NCI-H1436 (cell line): ENCODE data around the gene PHOSPHO2.

Experiments
- DNase-seq: peaks from one replicate; lab custom pipeline; 2025; lab: John Stamatoyannopoulos, UW

PHOSPHO2 gene

DNA sequence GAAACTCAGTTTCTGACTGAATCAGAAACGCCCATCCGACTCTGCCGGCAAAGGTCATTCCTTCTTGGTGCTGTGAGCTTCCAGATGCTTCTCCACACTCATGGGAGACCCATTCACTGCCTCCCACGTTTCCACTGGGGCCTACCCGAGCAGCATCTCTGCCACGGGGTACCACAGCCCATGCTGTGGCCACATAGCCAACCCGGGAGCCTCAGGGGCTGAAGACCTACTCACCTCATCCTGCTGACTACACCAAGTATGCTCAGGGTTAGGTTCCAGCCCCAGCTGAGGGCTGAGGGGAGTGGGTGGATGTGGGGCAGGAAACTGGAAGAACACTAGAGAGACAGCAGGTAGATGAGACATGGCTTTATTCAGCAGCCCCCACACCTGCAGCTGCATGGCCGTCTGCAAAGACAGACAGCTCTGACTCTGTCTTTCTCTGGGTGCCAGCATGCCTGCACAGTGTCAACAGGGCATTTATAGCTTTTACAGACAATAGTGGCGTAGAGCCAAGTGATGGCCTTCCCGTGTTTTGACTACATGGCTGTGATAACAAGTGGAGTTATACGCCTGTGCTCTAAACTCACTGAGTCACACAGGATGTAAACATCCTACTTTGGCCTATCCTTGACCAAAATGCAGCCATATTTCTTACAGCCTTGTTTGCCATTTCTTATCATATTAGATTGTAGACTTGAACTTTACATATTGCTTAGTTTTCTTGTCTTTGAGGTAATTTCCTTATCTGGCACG is 22.8 kb downstream of the PHOSPHO2 start:
- no peak for DNase-seq

DNA sequence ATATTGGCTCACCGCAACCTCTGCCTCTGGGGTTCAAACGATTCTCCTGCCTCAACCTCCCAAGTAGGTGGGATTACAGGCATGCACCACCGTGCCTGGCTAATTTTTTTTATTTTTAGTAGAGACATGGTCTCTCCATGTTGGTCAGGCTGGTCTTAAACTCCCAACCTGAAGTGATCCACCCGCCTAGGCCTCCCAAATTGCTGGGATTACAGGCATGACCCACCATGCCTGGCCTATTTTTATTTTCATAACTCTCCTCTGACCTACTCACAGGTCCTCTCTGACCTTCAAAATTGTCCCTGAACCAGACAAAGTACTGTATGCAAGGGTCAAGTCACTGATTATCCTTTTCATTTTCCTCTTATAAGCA is 23.4 kb downstream of the PHOSPHO2 start:
- no peak for DNase-seq

DNA sequence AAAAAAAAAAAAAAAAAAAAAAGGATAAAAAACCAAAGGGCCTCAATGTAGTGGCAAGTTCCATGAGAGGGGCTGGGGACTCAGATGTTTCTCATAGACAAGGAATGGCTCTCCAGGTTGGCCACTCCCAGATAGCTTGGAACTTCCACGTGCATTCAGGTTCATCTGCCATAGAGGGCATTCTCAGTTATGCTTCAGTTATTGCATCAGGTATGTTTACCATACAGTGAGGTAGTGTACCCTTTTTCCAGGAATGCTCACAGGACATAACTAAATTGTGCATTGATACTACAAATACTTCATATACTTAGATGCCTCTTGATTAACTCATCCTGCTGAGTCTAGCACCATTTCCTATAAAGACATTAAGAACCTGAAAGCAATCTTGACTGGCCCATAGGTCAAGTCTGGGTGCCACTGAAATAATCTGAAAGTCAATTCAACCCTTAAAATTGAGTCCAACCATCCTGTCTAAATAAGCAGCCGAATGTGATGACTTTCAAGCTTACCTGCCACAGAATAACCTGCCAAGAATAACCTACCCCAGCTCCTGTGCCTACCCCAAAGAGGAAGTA is 24.7 kb downstream of the PHOSPHO2 start:
- no peak for DNase-seq

DNA sequence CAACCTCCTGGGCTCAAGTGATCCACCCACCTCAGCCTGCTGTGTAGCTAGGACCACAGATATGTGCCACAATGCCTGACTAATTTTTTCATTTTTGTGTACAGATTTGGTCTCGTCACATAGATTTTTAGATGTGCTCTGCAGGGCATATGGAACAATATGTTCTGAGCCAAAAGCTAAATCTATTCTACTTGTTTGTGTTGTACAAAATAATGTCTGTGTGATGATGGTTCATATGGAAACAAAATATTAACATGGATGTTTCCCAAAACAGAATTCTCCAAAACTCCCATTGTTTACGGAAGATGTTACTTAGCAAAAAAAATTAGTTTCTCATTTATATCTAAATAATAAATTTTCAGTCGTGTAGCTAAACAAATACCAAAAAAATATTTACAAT is 26.7 kb downstream of the PHOSPHO2 start:
- no peak for DNase-seq

GRCh38 chr2:169727065-169727464 is 32.8 kb downstream of the PHOSPHO2 start:
- no peak for DNase-seq

DNA sequence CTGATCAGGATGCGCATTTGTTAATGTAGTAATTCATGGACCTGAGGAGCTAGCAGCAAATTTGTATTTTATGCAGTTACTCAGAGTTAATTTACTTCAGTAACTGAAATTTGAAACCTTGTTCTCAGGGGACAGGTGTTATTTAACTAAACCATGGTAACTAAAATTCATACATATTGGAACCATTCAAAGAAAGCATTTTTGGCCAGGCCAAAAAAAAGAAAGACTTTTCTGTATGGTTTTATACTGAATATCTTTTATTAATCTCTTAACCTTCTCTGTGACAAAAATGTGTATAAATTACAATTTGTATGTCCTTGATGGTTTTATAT is 35.0 kb downstream of the PHOSPHO2 start:
- no peak for DNase-seq

- DNase-seq: no peak
These were observed 37.8 kb downstream of the PHOSPHO2 start for GRCh38 chr2:169732075-169732474.

DNA sequence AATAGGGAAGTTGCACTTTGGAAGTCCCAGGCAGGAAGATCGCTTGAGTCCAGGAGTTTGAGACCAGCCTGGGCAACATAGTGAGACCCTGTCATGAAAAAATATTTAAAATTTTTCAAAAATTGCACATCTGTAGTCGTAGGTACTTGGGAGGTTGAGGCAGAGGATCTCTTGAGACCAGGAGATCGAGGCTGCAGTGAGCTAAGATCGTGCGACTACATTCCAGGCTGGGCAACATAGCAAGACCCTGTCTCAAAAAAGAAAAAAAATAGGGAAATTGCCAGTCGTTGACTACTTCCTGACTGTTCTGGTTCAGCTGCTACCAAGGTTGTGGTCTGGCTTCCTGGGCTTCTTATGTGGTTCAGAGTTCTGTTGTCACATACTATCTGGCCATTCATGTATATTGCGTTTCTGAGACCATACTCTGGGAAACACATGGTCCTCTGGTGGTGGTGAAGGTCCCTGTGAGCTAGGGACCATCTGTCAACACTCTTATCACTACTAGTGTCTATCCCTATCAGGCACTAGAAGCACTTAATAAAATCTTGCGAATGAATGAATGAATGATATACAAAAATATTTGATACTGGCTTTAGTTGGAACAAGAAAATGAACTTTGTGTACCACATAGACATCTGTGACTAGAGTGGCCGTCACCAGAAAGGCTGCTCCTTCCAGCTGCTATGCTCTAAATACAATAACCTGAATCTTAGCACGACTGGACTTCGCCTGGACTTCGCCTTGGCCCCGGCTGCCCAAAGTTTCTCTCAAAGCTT is 38.5 kb downstream of the PHOSPHO2 start:
- no peak for DNase-seq

DNA sequence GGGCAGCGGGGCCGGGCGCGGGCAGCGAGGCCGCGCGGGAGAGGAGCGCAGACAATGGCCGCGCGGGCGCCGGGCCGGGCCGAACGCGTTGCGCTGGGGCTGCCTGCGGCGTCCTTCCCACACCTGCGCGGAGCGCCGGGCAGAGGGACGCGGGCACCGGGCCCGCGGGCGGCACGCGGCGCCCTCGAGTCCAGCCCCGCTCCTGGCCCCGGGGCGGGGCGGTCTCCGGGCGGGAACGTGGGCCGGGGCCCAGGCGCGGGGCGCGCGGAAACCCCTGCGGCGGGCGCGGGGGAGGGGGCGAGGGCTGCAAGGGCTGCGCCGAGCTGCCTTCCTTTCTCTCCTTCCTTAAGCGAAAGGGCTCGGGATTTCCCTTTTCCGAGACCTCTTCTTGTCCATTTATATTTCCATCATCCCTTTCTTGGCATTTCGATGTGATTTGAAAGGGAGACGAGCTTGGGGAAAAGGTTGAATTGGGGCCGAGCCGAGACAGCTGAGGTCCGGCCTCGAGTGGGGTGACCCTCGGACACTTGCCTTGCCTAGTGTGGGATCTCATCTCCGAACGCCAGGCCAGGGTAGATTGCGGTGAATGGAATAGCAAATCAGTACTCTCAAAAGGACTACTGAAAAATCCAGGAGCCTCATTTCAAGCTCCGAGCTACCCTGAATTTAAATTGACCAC is 40.0 kb downstream of the PHOSPHO2 start:
- DNase-seq: peak; percentile 15

- no peak for DNase-seq
These were observed 41.4 kb downstream of the PHOSPHO2 start for GRCh38 chr2:169735623-169736022.

GRCh38 chr2:169736902-169737301 is 42.6 kb downstream of the PHOSPHO2 start:
- no peak for DNase-seq

DNA sequence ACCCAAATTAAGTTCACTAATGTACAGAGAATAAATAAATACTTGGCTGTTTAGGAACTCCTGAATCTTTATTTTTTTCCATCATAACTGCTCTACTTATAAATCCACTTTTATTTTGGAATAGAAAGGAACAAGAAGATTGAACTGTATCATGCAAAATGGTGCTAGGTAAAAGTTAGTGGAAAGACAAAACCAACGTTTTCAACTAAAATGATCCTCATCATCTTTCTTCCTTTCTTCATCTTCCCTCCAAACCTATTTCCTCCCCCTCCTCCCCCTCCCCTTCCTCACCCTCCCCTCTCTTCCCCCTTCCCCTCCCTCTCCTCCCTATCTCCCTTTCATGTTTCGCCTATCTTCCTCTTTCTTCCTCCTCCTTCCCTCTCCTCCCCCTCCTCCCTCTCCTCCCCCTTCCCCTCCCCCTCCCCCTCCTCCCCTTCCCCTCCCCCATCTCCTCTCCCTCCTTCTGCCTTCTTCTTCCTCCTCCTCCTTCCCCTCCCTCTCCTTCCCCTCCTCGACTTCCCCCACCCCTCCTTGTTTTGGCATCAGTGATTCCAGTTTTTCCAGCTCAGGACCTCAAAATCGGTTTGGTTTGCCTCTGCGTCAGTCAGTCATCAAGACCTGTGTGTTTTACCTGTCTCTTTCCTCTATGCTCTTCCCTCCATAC is 44.4 kb downstream of the PHOSPHO2 start:
- no peak for DNase-seq

DNA sequence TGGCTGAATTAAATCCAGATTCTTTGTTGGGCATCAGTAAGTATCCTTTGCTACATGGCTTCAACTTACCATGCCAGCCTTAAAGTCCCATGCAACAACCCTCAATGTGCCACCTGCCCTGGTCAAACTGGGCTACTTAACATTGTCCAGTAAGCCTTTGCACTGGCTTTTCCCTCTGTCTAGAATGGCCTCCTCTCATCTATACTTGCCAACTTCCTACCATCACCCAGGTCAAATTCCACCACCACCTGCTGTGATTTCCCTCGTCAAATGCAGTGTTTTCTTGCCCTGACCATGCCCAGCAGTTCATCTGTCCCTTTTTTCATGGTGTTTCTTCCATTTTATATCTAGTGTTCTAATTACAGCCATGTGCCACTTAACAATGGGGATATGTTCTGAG is 45.1 kb downstream of the PHOSPHO2 start:
- DNase-seq: no peak

DNA sequence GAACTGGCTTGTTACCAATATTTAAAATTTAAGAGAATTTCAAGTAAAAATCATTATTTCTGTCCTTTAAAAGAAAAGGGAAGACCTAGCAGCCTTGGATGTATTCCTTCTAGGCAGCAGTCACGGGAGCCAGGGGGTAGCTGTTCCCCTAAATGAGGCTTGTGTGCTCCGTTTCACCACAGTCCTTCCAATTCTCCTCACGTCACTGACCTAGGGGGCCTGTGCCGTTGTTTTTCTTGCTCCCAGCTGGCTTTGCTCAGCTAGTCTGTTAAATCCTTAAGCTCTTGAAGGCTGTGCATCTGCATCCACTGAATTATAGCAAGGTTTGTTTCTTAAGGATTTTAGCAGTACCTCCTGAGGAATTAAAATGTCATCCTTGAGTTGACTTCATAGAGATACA is 49.3 kb downstream of the PHOSPHO2 start:
- no peak for DNase-seq

- no peak for DNase-seq
These were observed 52.0 kb downstream of the PHOSPHO2 start for GRCh38 chr2:169746240-169746639.

DNA sequence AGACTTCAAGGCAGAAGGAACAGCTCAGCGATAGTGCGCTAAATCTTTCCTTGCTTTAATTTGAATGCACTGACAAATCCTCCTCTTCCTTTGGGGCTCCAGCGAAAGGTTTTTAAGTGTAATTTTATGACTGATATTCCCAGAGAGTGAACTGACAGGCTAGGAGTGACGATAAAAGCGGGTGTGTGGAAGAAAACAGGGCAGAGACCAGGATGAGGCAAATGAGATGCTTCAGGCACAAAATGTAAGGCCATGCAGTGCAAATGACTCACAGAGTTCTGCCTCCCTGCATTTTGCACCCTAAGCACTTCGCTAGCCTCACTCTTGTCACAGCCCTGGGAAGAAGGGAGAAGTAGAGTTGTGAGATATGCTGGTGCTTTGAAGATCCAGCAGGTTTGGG is 54.0 kb downstream of the PHOSPHO2 start:
- no peak for DNase-seq
